Measurements from ENCODE around the gene TRRAP.

DNA sequence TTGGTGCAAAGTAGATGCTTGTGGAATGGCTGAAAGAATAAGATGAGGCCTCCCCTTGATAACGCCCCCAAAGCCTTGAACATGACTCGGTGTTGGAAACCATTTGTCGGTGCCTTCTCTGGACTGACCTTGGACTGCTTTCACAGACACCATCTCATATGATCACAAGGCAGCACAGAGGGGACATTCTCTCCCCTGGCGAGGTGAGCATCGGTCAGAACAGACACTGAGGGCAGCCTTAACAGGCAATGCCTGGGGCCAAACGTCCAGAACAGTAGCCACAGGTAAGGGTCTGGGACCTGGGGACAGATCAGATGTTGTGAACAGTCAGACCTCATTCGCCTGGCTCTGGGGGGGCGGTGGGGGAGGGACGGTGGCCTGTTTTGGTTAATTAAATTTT is 2.8 kb upstream of the TRRAP start:
- TF ChIP-seq, protein P1, sequence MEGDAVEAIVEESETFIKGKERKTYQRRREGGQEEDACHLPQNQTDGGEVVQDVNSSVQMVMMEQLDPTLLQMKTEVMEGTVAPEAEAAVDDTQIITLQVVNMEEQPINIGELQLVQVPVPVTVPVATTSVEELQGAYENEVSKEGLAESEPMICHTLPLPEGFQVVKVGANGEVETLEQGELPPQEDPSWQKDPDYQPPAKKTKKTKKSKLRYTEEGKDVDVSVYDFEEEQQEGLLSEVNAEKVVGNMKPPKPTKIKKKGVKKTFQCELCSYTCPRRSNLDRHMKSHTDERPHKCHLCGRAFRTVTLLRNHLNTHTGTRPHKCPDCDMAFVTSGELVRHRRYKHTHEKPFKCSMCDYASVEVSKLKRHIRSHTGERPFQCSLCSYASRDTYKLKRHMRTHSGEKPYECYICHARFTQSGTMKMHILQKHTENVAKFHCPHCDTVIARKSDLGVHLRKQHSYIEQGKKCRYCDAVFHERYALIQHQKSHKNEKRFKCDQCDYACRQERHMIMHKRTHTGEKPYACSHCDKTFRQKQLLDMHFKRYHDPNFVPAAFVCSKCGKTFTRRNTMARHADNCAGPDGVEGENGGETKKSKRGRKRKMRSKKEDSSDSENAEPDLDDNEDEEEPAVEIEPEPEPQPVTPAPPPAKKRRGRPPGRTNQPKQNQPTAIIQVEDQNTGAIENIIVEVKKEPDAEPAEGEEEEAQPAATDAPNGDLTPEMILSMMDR (optimal IDR thresholded peaks at IDR 0.05 in 1 of 3, IDR thresholded peaks at IDR 0.05 in 1 of 3, conservative IDR thresholded peaks at IDR 0.05 in 1 of 3; ENCODE audit: extremely low read depth in 1 of 3, insufficient read depth in 2 of 3, low read length in 3 of 3): no peak
- TF ChIP-seq EZH2 (IDR thresholded peaks at IDR 0.05; ENCODE audit: low read length): no peak
